PC-9 (cell line): ENCODE data around the gene DUSP22. TPM values are rescaled to one million over a fixed set of nuclear protein-coding genes. Genes with fewer than 3 reads are reported as not detected.

ENCODE experiments used
- BruUV-seq: library from RNA; stranded (reverse); fragments of 400-500 nt; replicated peaks from 2 replicates; lab custom pipeline; 2021; lab: Mats Ljungman, UMichigan
- CTCF ChIA-PET: fragments of 300-600 bp; sonication (Branson Sonifier 250); formaldehyde crosslinking; loops from one replicate; lab custom pipeline; 2022; ENCODE audit warnings: antibody characterized with exemption; lab: Charles Lee
- POLR2A ChIA-PET: fragments of 300-600 bp; sonication (Branson Sonifier 250); formaldehyde crosslinking; loops from one replicate; lab custom pipeline; 2022; ENCODE audit warnings: antibody characterized with exemption; ENCODE audit not compliant: unreplicated experiment; lab: Charles Lee
- DNase-seq, 2 experiments: peaks; one replicate each; pipeline versions ENCODE4 v3.0.0 to v3.0.0-alpha.2; 2015 to 2022; ENCODE audit warnings: mixed read lengths in 1 of 2
- H2AFZ ChIP-seq: fragments of 200-600 bp; sonication (generic); 2 replicates; pipeline ENCODE4 v1.8.1; 2017; ENCODE audit warnings: antibody characterized with exemption
- H3F3A ChIP-seq: fragments of 200-600 bp; sonication (generic); 2 replicates; pipeline ENCODE4 v1.8.1; 2017; ENCODE audit warnings: antibody characterized with exemption, mild to moderate bottlenecking, low read depth; ENCODE audit not compliant: insufficient read depth
- H3K27ac ChIP-seq: fragments of 200-600 bp; sonication (generic); 2 replicates; pipeline ENCODE4 v1.6.1; 2016; ENCODE audit warnings: mixed run types
- H3K27me3 ChIP-seq: fragments of 200-600 bp; sonication (generic); 2 replicates; pipeline ENCODE4 v1.6.1; 2016; ENCODE audit warnings: low read depth, mixed run types; ENCODE audit not compliant: insufficient read depth
- H3K36me3 ChIP-seq: fragments of 200-600 bp; sonication (generic); 2 replicates; pipeline ENCODE4 v1.6.1; 2016; ENCODE audit warnings: low read depth, mixed run types
- H3K4me1 ChIP-seq: fragments of 200-600 bp; sonication (generic); replicated peaks from 2 replicates; pipeline ENCODE4 v1.6.1; 2016; ENCODE audit warnings: mixed run types; ENCODE audit not compliant: insufficient read depth
- H3K4me2 ChIP-seq: fragments of 200-600 bp; sonication (generic); 2 replicates; pipeline ENCODE4 v1.6.1; 2017; ENCODE audit warnings: mixed run types
- H3K4me3 ChIP-seq: fragments of 200-600 bp; sonication (generic); 2 replicates; pipeline ENCODE4 v1.6.1; 2016; ENCODE audit warnings: mixed run types
- H3K79me2 ChIP-seq: fragments of 200-600 bp; sonication (generic); 2 replicates; pipeline ENCODE4 v1.6.1; 2017; ENCODE audit warnings: low read depth, mixed run types
- H3K9me2 ChIP-seq: fragments of 200-600 bp; sonication (generic); 2 replicates; pipeline ENCODE4 v1.8.1; 2017; ENCODE audit warnings: mild to moderate bottlenecking; ENCODE audit not compliant: insufficient read depth
- H3K9me3 ChIP-seq: fragments of 200-600 bp; sonication (generic); 2 replicates; pipeline ENCODE4 v1.8.1; 2016; ENCODE audit warnings: low read depth; ENCODE audit not compliant: insufficient read depth
- H4K20me1 ChIP-seq: fragments of 200-600 bp; sonication (generic); 2 replicates; pipeline ENCODE4 v1.8.1; 2017; ENCODE audit not compliant: insufficient read depth
- CTCF ChIP-seq: fragments of 200-600 bp; sonication (generic); conservative IDR thresholded peaks from 2 replicates; pipeline ENCODE4 v1.6.1; 2017; ENCODE audit warnings: mixed run types, antibody characterized with exemption, mild to moderate bottlenecking, moderate library complexity
- EZH2 ChIP-seq: fragments of 200-600 bp; sonication (generic); IDR thresholded peaks from 2 replicates; pipeline ENCODE4 v1.8.0; 2017; ENCODE audit warnings: antibody characterized with exemption, low read depth
- intact Hi-C: fragments of 100-400 bp; cut with micrococcal nuclease; formaldehyde crosslinking; loops from one replicate; pipeline ENCODE4 v1.10.0; 2022; ENCODE audit not compliant: unreplicated experiment
- total RNA-seq: library from RNA; stranded (reverse); gene quantifications from 2 replicates; pipeline ENCODE4 v1.2.3, GENCODE V29; 2021

The DUSP22 gene
- total RNA-seq, 1 experiment from 2014 or later = 25.5 TPM

GRCh38 chr6:278494-278893 is 13.8 kb upstream of the DUSP22 start:
- no peak overlapping the region for H3K4me2 ChIP-seq
- no peaks in the 10 kb centered on the region for H3K36me3 ChIP-seq
- intact Hi-C loops = no loop called here
- H3K79me2 ChIP-seq = no peaks in the 10 kb centered on the region
- POLR2A ChIA-PET = no interaction called here
- CTCF ChIA-PET = no interaction called here
- H3K4me3 ChIP-seq = no peak overlapping the region
- no peaks in the 10 kb centered on the region for H3K4me1 ChIP-seq
- H3K27ac ChIP-seq = no peak overlapping the region
- H3K9me3 ChIP-seq = no peaks in the 10 kb centered on the region
- BruUV-seq = no TSS peak
- no peak for DNase-seq
- no peaks in the 10 kb centered on the region for H3F3A ChIP-seq
- TF ChIP-seq EZH2 (no peak), CTCF (no peak)
- H3K27me3 ChIP-seq = peaks cover 64% of the 10 kb centered on the region
- H2AFZ ChIP-seq = no peak overlapping the region
- H3K9me2 ChIP-seq = no peaks in the 10 kb centered on the region
- no peaks in the 10 kb centered on the region for H4K20me1 ChIP-seq

GRCh38 chr6:279341-280029 is 12.8 kb upstream of the DUSP22 start:
- ChIA-PET POLR2A (no interaction called here), CTCF (no interaction called here)
- H3K27ac ChIP-seq = no peak overlapping the region
- intact Hi-C loops = no loop called here
- no peaks in the 10 kb centered on the region for H3K79me2 ChIP-seq
- no peak overlapping the region for H3K4me3 ChIP-seq
- no TSS peak for BruUV-seq
- peaks cover 67% of the 10 kb centered on the region for H3K27me3 ChIP-seq
- no peaks in the 10 kb centered on the region for H4K20me1 ChIP-seq
- no peaks in the 10 kb centered on the region for H3K9me2 ChIP-seq
- H3K4me1 ChIP-seq = no peaks in the 10 kb centered on the region
- TF ChIP-seq EZH2 = no peak
- no peak for TF ChIP-seq CTCF
- no peak overlapping the region for H3K4me2 ChIP-seq
- H3F3A ChIP-seq = no peaks in the 10 kb centered on the region
- no peak for DNase-seq
- H2AFZ ChIP-seq = no peak overlapping the region
- no peaks in the 10 kb centered on the region for H3K36me3 ChIP-seq
- no peaks in the 10 kb centered on the region for H3K9me3 ChIP-seq

- no peak for DNase-seq
- no TSS peak for BruUV-seq
- no peaks in the 10 kb centered on the region for H3F3A ChIP-seq
- no peaks in the 10 kb centered on the region for H4K20me1 ChIP-seq
- intact Hi-C loops = no loop called here
- H3K4me3 ChIP-seq = no peak overlapping the region
- no peaks in the 10 kb centered on the region for H3K9me2 ChIP-seq
- H3K27me3 ChIP-seq = peaks cover 76% of the 10 kb centered on the region
- no peak overlapping the region for H3K4me2 ChIP-seq
- POLR2A ChIA-PET = no interaction called here
- H3K36me3 ChIP-seq = no peaks in the 10 kb centered on the region
- H3K9me3 ChIP-seq = no peaks in the 10 kb centered on the region
- H3K27ac ChIP-seq = no peak overlapping the region
- CTCF ChIA-PET = no interaction called here
- no peaks in the 10 kb centered on the region for H3K4me1 ChIP-seq
- H2AFZ ChIP-seq = no peak overlapping the region
- TF ChIP-seq EZH2 = no peak
- no peak for TF ChIP-seq CTCF
- no peaks in the 10 kb centered on the region for H3K79me2 ChIP-seq
Observed at GRCh38 chr6:280775-281468, 11.4 kb upstream of the DUSP22 start.
